H1 (cell line): ENCODE results near the gene ZFTA. TPM values are rescaled to one million over a fixed set of nuclear protein-coding genes. Genes with fewer than 3 reads are reported as not detected.

Source experiments
- EP300 ChIP-seq, 2 experiments: IDR thresholded peaks; 1 replicate in 1 of 2; 2 replicates in 1 of 2; pipeline ENCODE4 v1.6.1; 2011 to 2012; ENCODE audit warnings: low read depth in 2 of 2, low read length in 2 of 2, mild to moderate bottlenecking in 2 of 2, borderline replicate concordance in 1 of 2, inconsistent platforms in 1 of 2, moderate library complexity in 1 of 2
- polyA plus RNA-seq, 7 experiments: library from polyadenylated mRNA; depleted of rRNA in 3 of 7; stranded (reverse) in 5 of 7; unstranded in 2 of 7; fragments of >200 nt in 5 of 7; fragments of 200-250 nt in 2 of 7; gene quantifications; 1 replicate in 5 of 7; 2 replicates in 1 of 7; 4 replicates in 1 of 7; pipeline versions ENCODE4 v1.2.1 to v1.2.3, GENCODE V29; 2011 to 2013; ENCODE audit warnings: missing spikeins in 2 of 7, mixed read lengths in 2 of 7
- total RNA-seq: library from RNA; stranded (reverse); fragmentation: NEBNext Ultra II Directional; extraction: Animal tissue kit (Norgen Biotek cat#: 25700); gene quantifications from 2 replicates; pipeline ENCODE4 v1.2.1, GENCODE V29; 2021

ZFTA gene
- total and polyA plus RNA-seq, 2 of the 8 experiments (the other 6 are each of a cell fraction or from before 2014, with no cell fraction given), result 9.5 to 34.0 TPM

DNA sequence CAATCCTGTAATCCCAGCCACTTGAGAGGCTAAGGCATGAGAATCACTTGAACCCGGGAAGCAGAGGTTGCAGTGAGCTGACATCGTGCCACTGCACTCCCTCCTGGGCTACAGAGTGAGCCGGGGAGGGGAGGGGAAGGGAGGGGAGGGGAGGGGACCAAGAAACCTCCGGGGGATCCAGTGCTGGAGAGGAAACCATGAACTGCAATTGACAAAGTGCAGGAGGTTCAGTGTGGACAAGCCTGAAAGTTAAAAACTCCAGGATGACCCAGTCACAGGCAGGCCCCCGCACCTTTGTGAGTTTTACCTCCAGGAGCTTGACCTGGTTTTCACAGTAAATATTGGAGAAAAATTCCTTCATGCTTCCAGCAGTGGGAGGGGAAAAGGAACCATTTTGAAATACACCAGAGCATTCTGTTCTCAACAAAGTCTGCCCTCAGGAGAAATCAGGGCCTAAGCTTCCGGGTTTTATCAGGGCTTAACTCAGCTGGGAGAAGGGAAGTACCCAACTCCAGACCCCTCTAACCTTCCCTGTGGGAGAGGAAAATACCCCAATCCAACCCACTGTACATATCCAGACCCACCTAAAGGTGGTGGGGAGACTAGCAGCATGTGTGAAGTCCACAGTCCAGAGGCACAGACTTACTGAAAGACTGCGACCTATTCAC lies 15.5 kb upstream of the ZFTA start (continued):
- no peak for TF ChIP-seq EP300 (IDR thresholded peaks at IDR 0.05; ENCODE audit: borderline replicate concordance in 1 of 2, low read depth in 2 of 2, low read length in 2 of 2)
- TF ChIP-seq, all 59 proteins: peak for 0
